ENCODE results near the gene VPS11. TPM values are rescaled to one million over a fixed set of nuclear protein-coding genes. Genes with fewer than 3 reads are reported as not detected.
A peak's percentile ranks its signal among the peaks of the same experiment; 100 is the strongest.

The VPS11 gene
- total and polyA plus RNA-seq, 12 donors: 15.7 to 44.2 (median 22.5) TPM

- no peak overlapping the region for H3K27ac ChIP-seq
- peak in 5 of 9 donors; percentile 9 to 54 (median 17) for TF ChIP-seq CTCF (IDR thresholded peaks at IDR 0.05)
- ATAC-seq (no peak), DNase-seq (no peak)
- 74 to 77% methylated on average over 4 of the region's 4 CpGs for WGBS, 2 donors
- no peaks in the 10 kb centered on the region for H3K27me3 ChIP-seq
- H3K4me3 ChIP-seq: no peak overlapping the region
- H3K36me3 ChIP-seq: peaks cover 0 to 42% (median 4%) of the 10 kb centered on the region in 9 donors
- H3K4me1 ChIP-seq: peaks cover 4 to 43% (median 29%) of the 10 kb centered on the region in 9 donors
- intact Hi-C loops (cut with DNase I): loop anchor here in 1 of 10 donors (10.0 kb wide), 1 partner anchor 51 kb away; the partner anchor contains the start of genes RPS25 and TRAPPC4
- H3K9me3 ChIP-seq: no peaks in the 10 kb centered on the region
These were observed 2.2 kb upstream of the VPS11 start for GRCh38 chr11:119065369-119065768.

GRCh38 chr11:119077839-119078238 is 10.2 kb downstream of the VPS11 start:
- Histone ChIP-seq H3K27ac (no peak overlapping the region), H3K9me3 (no peaks in the 10 kb centered on the region), H3K27me3 (no peaks in the 10 kb centered on the region), H3K4me1 (peaks cover 0 to 20% (median 0%) of the 10 kb centered on the region in 9 donors), H3K36me3 (peaks cover 4 to 100% (median 81%) of the 10 kb centered on the region in 9 donors), H3K4me3 (no peak overlapping the region)
- 95% methylated on average over 11 of the region's 11 CpGs for WGBS, 2 donors
- DNase-seq: no peak
- no peak for TF ChIP-seq CTCF (IDR thresholded peaks at IDR 0.05)
- intact Hi-C loops (cut with DNase I): no loop called here
- no peak for ATAC-seq

- peaks cover 0 to 20% (median 0%) of the 10 kb centered on the region in 9 donors for H3K4me1 ChIP-seq
- H3K9me3 ChIP-seq: no peaks in the 10 kb centered on the region
- H3K4me3 ChIP-seq: peak overlapping the region in 1 of 10 donors; percentile 2
- no peak for TF ChIP-seq CTCF (IDR thresholded peaks at IDR 0.05)
- DNase-seq (no peak), ATAC-seq (no peak)
- WGBS, 2 donors: 92 to 94% methylated on average over 19 of the region's 19 CpGs
- H3K36me3 ChIP-seq: peaks cover 4 to 92% (median 78%) of the 10 kb centered on the region in 9 donors
- intact Hi-C loops (cut with DNase I): no loop called here
- no peaks in the 10 kb centered on the region for H3K27me3 ChIP-seq
- no peak overlapping the region for H3K27ac ChIP-seq
These were observed 11.2 kb downstream of the VPS11 start for GRCh38 chr11:119078675-119079420.

GRCh38 chr11:119081682-119082260 is 14.2 kb downstream of the VPS11 start:
- no peak for TF ChIP-seq CTCF (IDR thresholded peaks at IDR 0.05)
- intact Hi-C loops (cut with DNase I): no loop called here
- 64 to 69% methylated on average over 7 of the region's 7 CpGs for WGBS, 2 donors

More at GRCh38 chr11:119081682-119082260, 14.2 kb downstream of the VPS11 start:
- Histone ChIP-seq H3K9me3 (no peaks in the 10 kb centered on the region), H3K4me3 (no peak overlapping the region), H3K4me1 (peaks cover 4 to 38% (median 16%) of the 10 kb centered on the region in 9 donors), H3K27me3 (no peaks in the 10 kb centered on the region), H3K27ac (peak overlapping the region in 1 of 10 donors; percentile 69), H3K36me3 (peaks cover 4 to 63% (median 52%) of the 10 kb centered on the region in 9 donors)
- ATAC-seq: no peak
- DNase-seq: no peak
